Ovary (tissue), 9 donors: ENCODE data around the gene FGF8. TPM values are rescaled to one million over a fixed set of nuclear protein-coding genes. Genes with fewer than 3 reads are reported as not detected.

ENCODE experiments used
- DNase-seq, 5 donors: peaks; one replicate each; pipeline ENCODE4 v3.0.0-alpha.2; 2019 to 2020
- H3K27ac ChIP-seq, 2 donors: fragments of 200-600 bp; one replicate each; pipeline versions ENCODE4 v1.5.1 to v1.8.0; 2019 to 2022
- H3K27me3 ChIP-seq: fragments of 200-600 bp; one replicate; pipeline ENCODE4 v1.8.0; 2022
- H3K36me3 ChIP-seq: fragments of 200-600 bp; sonication (generic); one replicate; pipeline ENCODE4 v1.5.1; 2019
- H3K4me1 ChIP-seq: one replicate; pipeline ENCODE4 v1.8.1; 2013; ENCODE audit warnings: mild to moderate bottlenecking, moderate library complexity; ENCODE audit not compliant: insufficient read depth
- H3K4me3 ChIP-seq: fragments of 200-600 bp; sonication (generic); one replicate; pipeline ENCODE4 v1.5.1; 2017
- H3K9me3 ChIP-seq, 2 donors: fragments of 200-600 bp in 1 of 2; sonication (generic) in 1 of 2; one replicate each; pipeline versions ENCODE4 v1.5.1 to v1.8.1; 2013 to 2019; ENCODE audit warnings: mild to moderate bottlenecking in 1 of 2, moderate library complexity in 1 of 2
- CTCF ChIP-seq, 3 donors: fragments of 450-650 bp in 2 of 3; fragments of 200-600 bp in 1 of 3; IDR thresholded peaks; one replicate each; pipeline versions ENCODE4 v1.5.1 to v1.8.0; 2016 to 2022; ENCODE audit warnings: antibody characterized with exemption in 3 of 3, mild to moderate bottlenecking in 1 of 3
- EP300 ChIP-seq: sonication (generic); formaldehyde crosslinking; IDR thresholded peaks from one replicate; pipeline ENCODE4 v1.6.1; 2017; ENCODE audit warnings: antibody characterized with exemption
- POLR2A ChIP-seq: fragments of 450-650 bp; IDR thresholded peaks from one replicate; pipeline ENCODE4 v1.6.1; 2017; ENCODE audit warnings: antibody characterized with exemption, mild to moderate bottlenecking, moderate library complexity
- WGBS, 3 donors: extraction: QIAGEN DNeasy Blood & Tissue Kit in 1 of 3; methylation state at CpG; one replicate each; pipeline versions ENCODE4 v1.1.5 to v1.1.7; 2013 to 2017; 5-methylcytosine and 5-hydroxymethylcytosine counted together
- intact Hi-C, 4 donors: fragments of 100-400 bp; cut with DNase I; formaldehyde crosslinking; loops; one replicate each; pipeline versions ENCODE4 v1.11.0 to v1.15.1; 2022 to 2023
- polyA plus RNA-seq, 2 donors: library from polyadenylated mRNA; stranded (reverse); fragments of 200-250 nt in 1 of 2; fragments of 350-450 nt in 1 of 2; fragmentation: Illumina TruSeq in 1 of 2; extraction: RNeasy Lipid Tissue Mini Kit (QIAGEN cat#74804) in 1 of 2; gene quantifications; one replicate each; pipeline ENCODE4 v1.2.3, GENCODE V29; 2013 to 2014
- total RNA-seq, 7 donors: library from RNA; depleted of rRNA in 2 of 7; stranded (reverse); fragments of >200 nt in 2 of 7; fragmentation: NEBNext Ultra II Directional in 3 of 7; extraction: Animal tissue kit (Norgen Biotek cat#: 25700) in 3 of 7; gene quantifications; one replicate each; pipeline versions ENCODE4 v1.1.0 to v1.2.4, GENCODE V29; 2016 to 2023
- donor health status: DM: no; HTN: no; CAD: no; lungs with moderate emphysema.
- donor health status: DM: no; HTN: no; CAD: no.
- donor health status: Bipolar disorder and iron deficiency.
- donor health status: DM: yes; HTN: yes; CAD: no.
- donor health status: DM: no; HTN: no; CAD: no.
- donor health status: DM: yes; HTN: yes; CAD: no.

FGF8 gene
- total and polyA plus RNA-seq, 9 donors = not detected

GRCh38 chr10:101763141-101763846, 12.6 kb downstream of the FGF8 start:
- no peak for DNase-seq
- Histone ChIP-seq H3K9me3 (no peaks in the 10 kb centered on the region), H3K27ac (no peak overlapping the region), H3K4me1 (no peaks in the 10 kb centered on the region), H3K36me3 (no peaks in the 10 kb centered on the region), H3K27me3 (no peaks in the 10 kb centered on the region), H3K4me3 (no peak overlapping the region)
- intact Hi-C loops = no loop called here
- 74 to 78% (median 78%) methylated on average over 10 of the region's 10 CpGs for WGBS, 3 donors
- TF ChIP-seq CTCF (IDR thresholded peaks at IDR 0.05) (no peak), POLR2A (no peak), EP300 (no peak)

GRCh38 chr10:101762736-101763135, 13.2 kb downstream of the FGF8 start:
- WGBS, 3 donors = 92 to 94% (median 94%) methylated on average over 5 of the region's 5 CpGs
- Histone ChIP-seq H3K36me3 (no peaks in the 10 kb centered on the region), H3K9me3 (no peaks in the 10 kb centered on the region), H3K27ac (no peak overlapping the region), H3K27me3 (no peaks in the 10 kb centered on the region), H3K4me1 (no peaks in the 10 kb centered on the region), H3K4me3 (no peak overlapping the region)
- DNase-seq = no peak
- TF ChIP-seq EP300 = no peak
- no peak for TF ChIP-seq POLR2A
- TF ChIP-seq CTCF (IDR thresholded peaks at IDR 0.05) = no peak
- intact Hi-C loops = no loop called here

GRCh38 chr10:101761226-101761625, 14.7 kb downstream of the FGF8 start:
- intact Hi-C loops = no loop called here
- H3K9me3 ChIP-seq = no peaks in the 10 kb centered on the region
- no peak overlapping the region for H3K27ac ChIP-seq
- H3K27me3 ChIP-seq = no peaks in the 10 kb centered on the region
- no peak overlapping the region for H3K4me3 ChIP-seq
- no peak for DNase-seq
- no peak for TF ChIP-seq CTCF (IDR thresholded peaks at IDR 0.05)
- no peak for TF ChIP-seq EP300
- no peak for TF ChIP-seq POLR2A
- H3K4me1 ChIP-seq = no peaks in the 10 kb centered on the region
- 79 to 83% (median 80%) methylated on average over 9 of the region's 9 CpGs for WGBS, 3 donors
- no peaks in the 10 kb centered on the region for H3K36me3 ChIP-seq

- WGBS, 3 donors = 81 to 88% (median 82%) methylated on average over 3 of the region's 3 CpGs
- Histone ChIP-seq H3K9me3 (no peaks in the 10 kb centered on the region), H3K27me3 (no peaks in the 10 kb centered on the region), H3K4me1 (no peaks in the 10 kb centered on the region), H3K4me3 (no peak overlapping the region), H3K27ac (no peak overlapping the region), H3K36me3 (no peaks in the 10 kb centered on the region)
- intact Hi-C loops = no loop called here
- no peak for DNase-seq
- TF ChIP-seq EP300 = no peak
- TF ChIP-seq POLR2A = no peak
- TF ChIP-seq CTCF (IDR thresholded peaks at IDR 0.05) = no peak
Observed at GRCh38 chr10:101760510-101760909, 15.4 kb downstream of the FGF8 start.
